ENCODE data around the gene RDH13.
A peak's percentile ranks its signal among the peaks of the same experiment; 100 is the strongest.

DNA sequence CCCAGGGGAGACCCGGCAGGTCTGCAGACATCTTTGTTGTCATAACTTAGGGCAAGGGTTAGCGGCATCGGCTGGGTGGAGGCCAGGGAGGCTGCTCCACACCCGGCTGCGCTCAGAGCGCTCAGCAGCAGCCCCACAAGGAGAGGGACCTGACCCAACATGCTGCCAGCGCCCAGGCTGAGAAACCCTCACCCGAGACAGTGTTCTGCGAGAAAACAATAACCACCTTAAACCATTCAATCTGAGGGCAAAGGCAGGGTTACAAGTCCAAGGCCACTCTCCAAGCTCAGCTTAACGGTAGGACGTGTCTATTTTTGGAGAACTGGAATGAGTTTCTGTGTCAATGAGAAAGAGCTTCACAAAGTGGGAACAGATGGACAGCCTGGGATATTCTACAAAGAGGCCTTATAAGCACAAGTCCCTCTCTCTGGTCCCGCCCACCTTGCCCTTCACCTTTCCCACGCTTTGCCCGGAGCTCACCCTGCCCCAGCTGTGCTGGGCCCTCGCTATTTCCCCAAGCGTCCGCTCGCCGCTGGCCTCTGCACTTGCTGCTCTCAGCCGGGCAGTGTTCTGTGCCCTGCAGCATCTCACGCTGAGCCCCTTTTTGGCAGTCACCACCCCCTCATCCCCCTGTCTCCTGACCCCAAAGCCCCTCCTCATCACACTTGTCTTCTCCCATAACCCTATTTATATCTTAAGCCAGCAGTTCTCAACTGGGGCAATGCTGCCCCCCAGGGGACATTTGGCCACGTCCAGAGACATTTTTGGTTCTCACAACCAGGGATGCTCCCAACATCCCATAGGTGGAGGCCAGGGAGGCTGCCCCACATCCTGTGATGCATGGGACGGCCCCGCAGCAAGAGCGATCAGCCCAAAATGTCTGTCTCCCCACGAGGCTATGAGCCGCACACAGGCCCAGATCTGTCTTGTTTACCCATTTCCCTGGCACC is 36.9 kb upstream of the RDH13 start:
- TF ChIP-seq, protein P1, sequence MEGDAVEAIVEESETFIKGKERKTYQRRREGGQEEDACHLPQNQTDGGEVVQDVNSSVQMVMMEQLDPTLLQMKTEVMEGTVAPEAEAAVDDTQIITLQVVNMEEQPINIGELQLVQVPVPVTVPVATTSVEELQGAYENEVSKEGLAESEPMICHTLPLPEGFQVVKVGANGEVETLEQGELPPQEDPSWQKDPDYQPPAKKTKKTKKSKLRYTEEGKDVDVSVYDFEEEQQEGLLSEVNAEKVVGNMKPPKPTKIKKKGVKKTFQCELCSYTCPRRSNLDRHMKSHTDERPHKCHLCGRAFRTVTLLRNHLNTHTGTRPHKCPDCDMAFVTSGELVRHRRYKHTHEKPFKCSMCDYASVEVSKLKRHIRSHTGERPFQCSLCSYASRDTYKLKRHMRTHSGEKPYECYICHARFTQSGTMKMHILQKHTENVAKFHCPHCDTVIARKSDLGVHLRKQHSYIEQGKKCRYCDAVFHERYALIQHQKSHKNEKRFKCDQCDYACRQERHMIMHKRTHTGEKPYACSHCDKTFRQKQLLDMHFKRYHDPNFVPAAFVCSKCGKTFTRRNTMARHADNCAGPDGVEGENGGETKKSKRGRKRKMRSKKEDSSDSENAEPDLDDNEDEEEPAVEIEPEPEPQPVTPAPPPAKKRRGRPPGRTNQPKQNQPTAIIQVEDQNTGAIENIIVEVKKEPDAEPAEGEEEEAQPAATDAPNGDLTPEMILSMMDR (IDR thresholded peaks at IDR 0.05), result peak; percentile 32
- TF ChIP-seq SMC3 (IDR thresholded peaks at IDR 0.05; ENCODE audit: low read depth, low read length) (no peak), MXI1 (IDR thresholded peaks at IDR 0.05; ENCODE audit: low read depth, low read length) (no peak), YY1 (IDR thresholded peaks at IDR 0.05; ENCODE audit: low read depth) (no peak), JUND (IDR thresholded peaks at IDR 0.05) (no peak)
- TF ChIP-seq, protein P2, sequence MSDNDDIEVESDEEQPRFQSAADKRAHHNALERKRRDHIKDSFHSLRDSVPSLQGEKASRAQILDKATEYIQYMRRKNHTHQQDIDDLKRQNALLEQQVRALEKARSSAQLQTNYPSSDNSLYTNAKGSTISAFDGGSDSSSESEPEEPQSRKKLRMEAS (IDR thresholded peaks at IDR 0.05; ENCODE audit: low read depth), result no peak
- TF ChIP-seq, protein P3, sequence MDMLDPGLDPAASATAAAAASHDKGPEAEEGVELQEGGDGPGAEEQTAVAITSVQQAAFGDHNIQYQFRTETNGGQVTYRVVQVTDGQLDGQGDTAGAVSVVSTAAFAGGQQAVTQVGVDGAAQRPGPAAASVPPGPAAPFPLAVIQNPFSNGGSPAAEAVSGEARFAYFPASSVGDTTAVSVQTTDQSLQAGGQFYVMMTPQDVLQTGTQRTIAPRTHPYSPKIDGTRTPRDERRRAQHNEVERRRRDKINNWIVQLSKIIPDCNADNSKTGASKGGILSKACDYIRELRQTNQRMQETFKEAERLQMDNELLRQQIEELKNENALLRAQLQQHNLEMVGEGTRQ (IDR thresholded peaks at IDR 0.05; ENCODE audit: borderline replicate concordance, low read depth, low read length), result no peak
